Measurements from ENCODE around the gene ZNF341.

DNA sequence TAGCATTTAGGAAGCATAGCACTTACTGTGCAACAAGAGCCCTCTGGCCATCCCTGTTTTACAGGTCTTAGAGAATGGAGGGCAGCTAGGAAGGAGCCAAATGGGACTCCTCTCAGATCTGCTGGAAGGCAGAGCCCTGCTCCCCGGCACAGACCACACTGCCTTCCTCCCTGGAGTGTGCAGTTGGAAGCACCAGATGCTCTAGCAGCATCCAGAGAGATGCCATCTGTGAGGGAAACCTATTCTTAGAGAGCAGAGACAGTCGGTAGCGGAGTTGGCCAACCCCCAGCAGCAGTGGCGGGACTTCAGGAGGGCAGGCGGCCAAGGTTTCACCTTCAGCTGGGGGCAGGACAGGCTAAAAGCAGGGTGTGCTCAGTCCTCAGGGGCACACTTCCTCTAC lies 28.9 kb upstream of the ZNF341 start:
- TF ChIP-seq POLR2A (IDR thresholded peaks at IDR 0.05; ENCODE audit: low read depth, low read length) (no peak), POLR2AphosphoS5 (IDR thresholded peaks at IDR 0.05; ENCODE audit: low read depth, low read length) (no peak), TAF1 (IDR thresholded peaks at IDR 0.05; ENCODE audit: borderline replicate concordance, low read depth, low read length) (no peak)

Measured in GM12892 (cell line).